Thoracic aorta (tissue), 2 donors: ENCODE measurements around the gene ZNF322. TPM values are rescaled to one million over a fixed set of nuclear protein-coding genes. Genes with fewer than 3 reads are reported as not detected.
"Not testable (repeated sequence)": the region's sequence is repeated elsewhere in the genome, so short reads cannot be mapped to it uniquely, and the experiment has no call there.

ENCODE experiments used
- ATAC-seq: fragments of 150-250 bp; one replicate; pipeline ENCODE4 v1.8.0; 2017; ENCODE audit warnings: low read depth; ENCODE audit not compliant: insufficient number of reproducible peaks, low FRiP score
- DNase-seq: peaks from one replicate; pipeline ENCODE4 v3.0.0-alpha.2; 2020; ENCODE audit warnings: low spot score
- H3K27ac ChIP-seq, 2 donors: fragments of 200-600 bp; sonication (generic); 1 replicate in 1 of 2; 2 replicates in 1 of 2; pipeline ENCODE4 v1.5.1; 2016; ENCODE audit warnings: mild to moderate bottlenecking in 2 of 2, moderate library complexity in 2 of 2
- H3K27me3 ChIP-seq: fragments of 200-600 bp; sonication (generic); replicated peaks from 2 replicates; pipeline ENCODE4 v1.6.0; 2016; ENCODE audit warnings: mild to moderate bottlenecking; ENCODE audit not compliant: insufficient read depth
- H3K36me3 ChIP-seq: fragments of 200-600 bp; sonication (generic); one replicate; pipeline ENCODE4 v1.5.1; 2016
- H3K4me1 ChIP-seq, 2 donors: fragments of 200-600 bp; sonication (generic); 1 replicate in 1 of 2; 2 replicates in 1 of 2; pipeline versions ENCODE4 v1.5.1 to v1.6.0; 2016; ENCODE audit warnings: low read depth in 2 of 2, mild to moderate bottlenecking in 1 of 2; ENCODE audit not compliant: control insufficient read depth in 1 of 2
- H3K4me3 ChIP-seq: fragments of 200-600 bp; sonication (generic); 2 replicates; pipeline ENCODE4 v1.5.1; 2016; ENCODE audit warnings: mild to moderate bottlenecking
- H3K9me3 ChIP-seq: fragments of 200-600 bp; sonication (generic); 2 replicates; pipeline ENCODE4 v1.5.1; 2016
- total RNA-seq, 2 donors: library from RNA; depleted of rRNA; stranded (reverse); fragments of >200 nt; gene quantifications; one replicate each; pipeline versions ENCODE4 v1.1.0 to v1.2.3, GENCODE V29; 2016
- TF ChIP-seq, protein P1 (sequence below): fragments of 200-600 bp; sonication (generic); IDR thresholded peaks from one replicate; pipeline ENCODE4 v1.5.1; 2019; ENCODE audit warnings: antibody characterized with exemption

Gene ZNF322
- total RNA-seq, result 10 to 100 TPM; 18.1 to 18.6 TPM

- Histone ChIP-seq H3K36me3 (no peaks in the 10 kb centered on the region), H3K4me1 (peaks cover 20 to 32% of the 10 kb centered on the region in 2 donors), H3K9me3 (no peaks in the 10 kb centered on the region), H3K4me3 (peak within 1 kb of the TSS; percentile 78), H3K27ac (peak within 1 kb of the TSS; percentile 78 to 84), H3K27me3 (no peaks in the 10 kb centered on the region)
- peak; percentile 77 for DNase-seq
- TF ChIP-seq, protein P1, sequence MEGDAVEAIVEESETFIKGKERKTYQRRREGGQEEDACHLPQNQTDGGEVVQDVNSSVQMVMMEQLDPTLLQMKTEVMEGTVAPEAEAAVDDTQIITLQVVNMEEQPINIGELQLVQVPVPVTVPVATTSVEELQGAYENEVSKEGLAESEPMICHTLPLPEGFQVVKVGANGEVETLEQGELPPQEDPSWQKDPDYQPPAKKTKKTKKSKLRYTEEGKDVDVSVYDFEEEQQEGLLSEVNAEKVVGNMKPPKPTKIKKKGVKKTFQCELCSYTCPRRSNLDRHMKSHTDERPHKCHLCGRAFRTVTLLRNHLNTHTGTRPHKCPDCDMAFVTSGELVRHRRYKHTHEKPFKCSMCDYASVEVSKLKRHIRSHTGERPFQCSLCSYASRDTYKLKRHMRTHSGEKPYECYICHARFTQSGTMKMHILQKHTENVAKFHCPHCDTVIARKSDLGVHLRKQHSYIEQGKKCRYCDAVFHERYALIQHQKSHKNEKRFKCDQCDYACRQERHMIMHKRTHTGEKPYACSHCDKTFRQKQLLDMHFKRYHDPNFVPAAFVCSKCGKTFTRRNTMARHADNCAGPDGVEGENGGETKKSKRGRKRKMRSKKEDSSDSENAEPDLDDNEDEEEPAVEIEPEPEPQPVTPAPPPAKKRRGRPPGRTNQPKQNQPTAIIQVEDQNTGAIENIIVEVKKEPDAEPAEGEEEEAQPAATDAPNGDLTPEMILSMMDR, result no peak
- ATAC-seq, result peak; percentile 99
These were observed at the start of gene ZNF322 for GRCh38 chr6:26659042-26659999. Gene ZNF322 (minus strand): TSS chr6:26659746. CDS start chr6:26638553, 21,193 bp downstream.

DNA sequence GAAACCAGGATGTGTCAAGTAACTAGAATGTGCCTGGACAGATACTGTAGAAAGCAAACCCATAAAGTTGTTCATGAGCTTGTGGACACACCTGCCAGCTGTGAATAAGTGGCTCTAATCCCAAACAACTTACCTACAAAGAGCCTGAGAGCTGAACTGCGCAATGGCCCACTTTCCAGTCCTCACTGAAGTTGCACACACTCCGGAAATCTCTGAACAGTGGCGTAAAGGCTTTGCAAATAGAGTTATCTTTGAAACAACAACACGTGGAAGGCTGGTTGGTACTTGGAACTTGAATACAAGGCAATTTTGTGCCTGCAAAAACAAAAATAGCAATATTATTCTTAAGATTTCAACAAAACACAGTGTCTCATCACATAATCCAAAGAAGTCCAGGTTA is 46.2 kb upstream of the ZNF322 start:
- not testable (repeated sequence) for H3K9me3 ChIP-seq, ATAC-seq, H3K27me3 ChIP-seq, H3K36me3 ChIP-seq, H3K27ac ChIP-seq, H3K4me1 ChIP-seq, H3K4me3 ChIP-seq, DNase-seq

GRCh38 chr6:26705352-26705751 is 45.8 kb upstream of the ZNF322 start:
- H3K27ac ChIP-seq, H3K36me3 ChIP-seq, ATAC-seq, H3K4me3 ChIP-seq, H3K27me3 ChIP-seq, H3K4me1 ChIP-seq, DNase-seq, H3K9me3 ChIP-seq: not testable (repeated sequence)

DNA sequence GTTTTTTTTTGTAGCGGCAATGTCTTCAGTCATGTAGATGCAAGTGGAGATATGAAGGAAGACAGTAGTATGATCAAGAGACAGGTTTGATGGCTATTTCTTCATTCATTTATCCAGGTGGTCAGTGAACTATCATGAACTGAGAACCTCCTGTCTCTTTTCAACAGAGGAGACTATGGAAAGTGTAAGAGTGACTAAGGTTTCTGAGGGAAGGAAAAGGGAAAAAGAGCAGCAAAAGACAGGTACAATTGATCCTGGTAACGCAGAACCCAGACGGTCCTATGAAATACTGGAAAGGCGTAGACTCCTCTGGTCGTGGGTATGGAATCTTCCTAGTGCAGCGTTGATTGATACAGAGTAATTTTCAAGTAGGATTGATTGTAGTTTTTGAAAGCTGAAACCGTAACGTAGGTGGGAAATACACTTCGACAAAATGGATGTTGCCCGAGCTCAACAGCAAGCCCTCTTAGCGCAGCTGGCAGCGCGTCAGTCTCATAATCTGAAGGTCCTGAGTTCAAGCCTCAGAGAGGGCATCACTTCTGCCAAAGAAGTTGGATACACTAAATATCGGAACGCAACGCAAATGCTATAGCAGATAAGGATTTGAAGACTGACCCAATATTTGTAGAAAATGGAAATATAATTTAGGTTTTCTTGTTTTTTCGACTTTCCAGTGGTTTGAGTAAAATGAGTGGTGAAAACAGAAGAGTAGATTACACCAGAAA is 41.6 kb upstream of the ZNF322 start:
- H3K27ac ChIP-seq, H3K27me3 ChIP-seq, ATAC-seq, H3K4me1 ChIP-seq, H3K9me3 ChIP-seq, H3K36me3 ChIP-seq, DNase-seq, H3K4me3 ChIP-seq: not testable (repeated sequence)

DNA sequence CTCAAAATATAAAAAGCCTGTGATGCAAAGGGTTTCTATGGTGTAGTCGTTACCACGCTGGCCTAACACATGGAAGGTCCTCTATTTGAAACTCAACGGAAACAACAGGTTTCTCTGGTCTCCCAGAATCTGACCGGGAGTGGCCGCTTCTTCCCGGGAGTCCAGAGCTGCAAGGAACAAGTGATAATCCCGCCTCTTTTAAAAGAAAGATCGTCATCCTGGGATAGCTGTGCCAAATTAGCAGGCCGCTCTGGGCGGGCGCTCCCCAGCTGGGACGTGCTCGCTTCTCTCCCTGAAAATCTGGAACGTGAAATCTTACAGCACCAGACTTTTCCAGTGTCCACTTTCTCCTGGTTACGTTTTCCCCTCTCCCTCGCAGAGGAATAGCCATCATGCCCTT is 38.0 kb upstream of the ZNF322 start:
- H3K9me3 ChIP-seq, DNase-seq, H3K27me3 ChIP-seq, H3K36me3 ChIP-seq, ATAC-seq, H3K4me1 ChIP-seq, H3K4me3 ChIP-seq, H3K27ac ChIP-seq: not testable (repeated sequence)

DNA sequence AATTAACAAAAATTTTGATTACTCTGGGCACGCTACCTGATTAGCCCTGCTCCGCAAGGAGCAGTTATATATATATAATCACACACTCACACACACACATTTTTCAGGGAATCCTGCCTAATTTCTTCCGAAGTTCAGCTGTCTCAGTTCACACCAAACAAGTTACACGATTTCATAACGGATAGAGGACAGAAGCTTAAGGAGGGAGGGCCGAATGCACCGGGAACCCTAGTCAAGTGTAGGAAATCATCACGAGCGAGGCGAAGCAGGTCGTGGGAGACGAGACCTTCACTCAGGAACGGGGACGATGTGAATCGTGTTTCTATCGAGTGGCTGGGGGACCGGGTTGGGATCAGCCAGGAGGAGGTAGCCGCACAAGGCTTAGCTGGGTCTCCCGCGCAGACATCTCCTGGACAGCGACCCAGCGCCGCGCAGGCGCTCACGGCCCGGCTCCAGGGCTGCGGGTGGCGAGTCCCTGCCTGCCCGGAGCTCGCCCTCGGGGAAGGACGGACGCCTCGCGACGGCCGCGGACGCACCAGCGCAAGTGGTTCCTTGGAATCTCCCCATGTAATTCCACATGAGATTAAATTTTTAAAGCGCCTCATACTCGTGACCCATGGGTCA is 29.9 kb upstream of the ZNF322 start:
- not testable (repeated sequence) for H3K27me3 ChIP-seq, H3K9me3 ChIP-seq, H3K4me1 ChIP-seq, H3K27ac ChIP-seq, H3K4me3 ChIP-seq, H3K36me3 ChIP-seq, ATAC-seq, DNase-seq

GRCh38 chr6:26682435-26683042 is 23.0 kb upstream of the ZNF322 start:
- H3K4me3 ChIP-seq, H3K4me1 ChIP-seq, DNase-seq, H3K27me3 ChIP-seq, H3K36me3 ChIP-seq, H3K9me3 ChIP-seq, ATAC-seq, H3K27ac ChIP-seq: not testable (repeated sequence)

DNA sequence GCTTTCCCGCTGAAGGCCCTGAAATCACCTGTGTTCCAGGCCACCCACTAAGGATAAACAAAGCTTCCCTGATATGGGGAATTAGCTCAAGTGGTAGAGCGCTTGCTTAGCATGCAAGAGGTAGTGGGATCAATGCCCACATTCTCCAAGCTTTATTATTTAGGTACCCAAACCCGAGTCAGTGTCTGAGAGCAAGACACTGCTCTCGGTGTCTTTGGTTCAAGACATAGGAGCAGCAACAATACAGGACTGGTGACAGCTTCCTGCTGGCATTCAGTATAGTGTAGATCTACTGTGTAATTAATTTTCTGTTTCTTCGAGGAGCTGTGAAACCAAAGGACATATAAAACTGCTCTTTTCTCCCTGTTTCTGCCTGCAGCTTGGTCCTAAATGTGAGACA is 13.7 kb upstream of the ZNF322 start:
- H3K36me3 ChIP-seq, H3K9me3 ChIP-seq, H3K4me3 ChIP-seq, DNase-seq, H3K27me3 ChIP-seq, H3K27ac ChIP-seq, ATAC-seq, H3K4me1 ChIP-seq: not testable (repeated sequence)

DNA sequence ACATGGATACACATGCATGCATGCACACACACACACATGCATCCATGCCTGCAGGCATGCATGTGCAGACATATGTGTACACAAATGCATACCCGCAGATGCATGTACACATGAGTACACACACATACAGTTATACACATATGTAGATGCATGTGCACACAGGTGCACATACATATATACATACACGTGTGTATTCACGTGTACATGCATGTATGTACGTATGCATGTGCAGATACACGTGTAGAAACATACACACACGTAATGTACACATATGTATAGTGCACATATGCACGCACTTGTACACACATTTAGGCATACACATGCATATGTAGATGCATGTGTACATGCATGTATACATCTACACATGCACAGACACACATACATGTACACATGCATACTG is 11.0 kb upstream of the ZNF322 start:
- H3K36me3 ChIP-seq, H3K27me3 ChIP-seq, DNase-seq, H3K9me3 ChIP-seq, H3K4me3 ChIP-seq, ATAC-seq, H3K4me1 ChIP-seq, H3K27ac ChIP-seq: not testable (repeated sequence)

DNA sequence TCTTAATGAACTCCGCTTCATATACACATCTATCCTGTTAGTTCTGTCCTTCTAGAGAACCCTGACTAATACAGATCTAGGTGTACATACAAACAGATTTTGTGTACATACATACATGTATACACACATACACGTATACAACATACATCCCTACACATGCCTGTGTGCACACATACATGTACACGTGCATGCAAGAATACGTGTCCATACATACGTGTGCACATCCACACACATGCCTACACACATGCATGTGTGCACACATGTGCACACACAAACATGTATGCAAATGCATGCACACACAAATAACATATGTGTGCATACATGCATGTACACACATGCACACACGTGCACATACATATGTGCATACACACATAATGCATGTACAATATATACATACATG is 10.5 kb upstream of the ZNF322 start:
- not testable (repeated sequence) for ATAC-seq, H3K4me3 ChIP-seq, H3K36me3 ChIP-seq, H3K4me1 ChIP-seq, H3K27me3 ChIP-seq, H3K9me3 ChIP-seq, DNase-seq, H3K27ac ChIP-seq
